Kidney (tissue), 14 donors: ENCODE data around the gene FAM107B. TPM values are rescaled to one million over a fixed set of nuclear protein-coding genes. Genes with fewer than 3 reads are reported as not detected.
A peak's percentile ranks its signal among the peaks of the same experiment; 100 is the strongest.

Experiments
- DNase-seq, 5 donors: peaks; one replicate each; pipeline ENCODE4 v3.0.0-alpha.2; 2013 to 2020
- FAIRE-seq: peaks from 2 replicates; lab custom pipeline; 2012; peaks lifted over from hg19 to GRCh38; lab: Jason Lieb, UNC
- H3K27ac ChIP-seq, 2 donors: one replicate each; pipeline ENCODE4 v1.7.0; 2013; ENCODE audit warnings: low read depth in 2 of 2, low read length in 2 of 2, inconsistent platforms in 1 of 2
- H3K27me3 ChIP-seq: one replicate; pipeline ENCODE4 v1.7.1; 2013; ENCODE audit warnings: low read length, inconsistent platforms; ENCODE audit not compliant: control insufficient read depth, insufficient read depth
- H3K36me3 ChIP-seq, 3 donors: one replicate each; pipeline versions ENCODE4 v1.7.0 to v1.7.1; 2013; ENCODE audit warnings: low read length in 3 of 3, control low read depth in 1 of 3, inconsistent platforms in 1 of 3; ENCODE audit not compliant: insufficient read depth in 3 of 3, control insufficient read depth in 2 of 3
- H3K4me1 ChIP-seq, 3 donors: one replicate each; pipeline versions ENCODE4 v1.7.0 to v1.7.1; 2013; ENCODE audit warnings: low read length in 3 of 3, inconsistent platforms in 1 of 3, low read depth in 1 of 3; ENCODE audit not compliant: control insufficient read depth in 2 of 3, insufficient read depth in 2 of 3
- H3K4me3 ChIP-seq, 3 donors: one replicate each; pipeline versions ENCODE4 v1.7.0 to v1.8.1; 2013; ENCODE audit warnings: low read length in 3 of 3, control low read depth in 1 of 3, inconsistent platforms in 1 of 3
- H3K9ac ChIP-seq, 3 donors: one replicate each; pipeline versions ENCODE4 v1.7.0 to v1.7.1; 2013; ENCODE audit warnings: low read length in 3 of 3, control low read depth in 1 of 3, inconsistent platforms in 1 of 3
- H3K9me3 ChIP-seq, 3 donors: one replicate each; pipeline versions ENCODE4 v1.7.0 to v1.7.1; 2013; ENCODE audit warnings: low read length in 3 of 3, control low read depth in 1 of 3, inconsistent platforms in 1 of 3; ENCODE audit not compliant: control insufficient read depth in 2 of 3, insufficient read depth in 1 of 3
- CTCF ChIP-seq: IDR thresholded peaks from 3 replicates; pipeline ENCODE4 v1.5.1; 2012; ENCODE audit warnings: mild to moderate bottlenecking, moderate library complexity, borderline replicate concordance; ENCODE audit not compliant: insufficient read depth; ENCODE audit errors: extremely low read depth
- intact Hi-C: fragments of 100-400 bp; cut with DNase I; formaldehyde crosslinking; loops from one replicate; pipeline ENCODE4 v1.11.1; 2022
- polyA plus RNA-seq: library from polyadenylated mRNA; stranded (reverse); fragments of 350-450 nt; fragmentation: Illumina TruSeq; extraction: RNeasy Lipid Tissue Mini Kit (QIAGEN cat#74804); gene quantifications from one replicate; pipeline ENCODE4 v1.2.3, GENCODE V29; 2014; ENCODE audit warnings: low read depth, low replicate concordance; ENCODE audit not compliant: insufficient read depth
- total RNA-seq: library from RNA; stranded (reverse); fragmentation: NEBNext Ultra II Directional; extraction: Animal tissue kit (Norgen Biotek cat#: 25700); gene quantifications from one replicate; pipeline ENCODE4 v1.2.1, GENCODE V29; 2021
- donor health status: control.
- donor health status: control.
- donor health status: control.
- donor health status: control.
- donor health status: control.
- donor health status: DM: yes; HTN: yes; CAD: no.
- donor health status: Normal renal cell carcinoma (clear cell type).

FAM107B gene
- total and polyA plus RNA-seq, 2 donors from 2014 or later, result 105 to 122 TPM

- TF ChIP-seq CTCF, result no peak
- Histone ChIP-seq H3K27ac (no peak overlapping the region), H3K4me1 (peaks cover 0 to 15% (median 13%) of the 10 kb centered on the region in 3 donors), H3K27me3 (no peaks in the 10 kb centered on the region), H3K9ac (no peak overlapping the region), H3K36me3 (no peaks in the 10 kb centered on the region), H3K9me3 (no peaks in the 10 kb centered on the region), H3K4me3 (no peak overlapping the region)
- DNase-seq, result no peak
- no peak for FAIRE-seq
- intact Hi-C loops, result no loop called here
Observed at GRCh38 chr10:14753441-14753840, 21.3 kb downstream of the FAM107B start.

DNA sequence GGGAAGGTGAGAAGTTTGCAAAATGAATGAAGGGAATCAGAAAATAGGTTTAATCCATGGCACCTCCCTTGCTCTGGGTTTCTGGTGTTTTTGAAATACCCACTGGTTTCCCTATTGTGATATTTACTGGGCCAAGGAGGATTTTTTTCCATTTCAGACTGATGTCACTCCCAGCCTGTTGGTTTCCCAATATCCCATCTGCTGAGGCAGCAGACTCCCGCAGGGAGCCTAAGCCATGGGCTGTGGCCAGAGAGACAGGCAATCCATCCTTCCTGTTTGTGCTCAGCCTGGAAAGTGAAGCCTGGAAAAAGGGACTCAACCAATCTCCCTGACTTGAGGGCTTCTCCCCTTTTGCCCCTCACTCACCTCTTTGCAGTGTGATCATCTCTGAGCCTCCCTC, 22.8 kb downstream of the FAM107B start:
- H3K4me3 ChIP-seq, result no peak overlapping the region
- no peaks in the 10 kb centered on the region for H3K27me3 ChIP-seq
- no peak overlapping the region for H3K9ac ChIP-seq
- peak overlapping the region in 1 of 2 donors; percentile 52 for H3K27ac ChIP-seq
- FAIRE-seq (no peak), DNase-seq (no peak)
- peaks cover 0 to 21% (median 18%) of the 10 kb centered on the region in 3 donors for H3K4me1 ChIP-seq
- H3K9me3 ChIP-seq, result no peaks in the 10 kb centered on the region
- no peak for TF ChIP-seq CTCF
- H3K36me3 ChIP-seq, result no peaks in the 10 kb centered on the region
- intact Hi-C loops, result no loop called here

- FAIRE-seq (no peak), DNase-seq (peak in 3 of 5 donors; percentile 22 to 80 (median 52))
- TF ChIP-seq CTCF, result no peak
- Histone ChIP-seq H3K9me3 (no peaks in the 10 kb centered on the region), H3K4me1 (peaks cover 0 to 21% (median 18%) of the 10 kb centered on the region in 3 donors), H3K36me3 (no peaks in the 10 kb centered on the region), H3K9ac (no peak overlapping the region), H3K4me3 (no peak overlapping the region), H3K27ac (peak overlapping the region in 1 of 2 donors; percentile 52), H3K27me3 (no peaks in the 10 kb centered on the region)
- intact Hi-C loops, result no loop called here
Observed at GRCh38 chr10:14751014-14751896, 23.4 kb downstream of the FAM107B start.
